ENCODE results near the gene CEP164.

Gene CEP164

GRCh38 chr11:117366248-117366647, 38.6 kb downstream of the CEP164 start:
- no peak for DNase-seq (ENCODE audit: low spot score)

- DNase-seq (ENCODE audit: low spot score) = no peak
Measured at GRCh38 chr11:117366875-117367274, 39.2 kb downstream of the CEP164 start.

- DNase-seq (ENCODE audit: low spot score) = no peak
Measured at GRCh38 chr11:117369534-117369933, 41.9 kb downstream of the CEP164 start.

GRCh38 chr11:117371453-117371852, 43.8 kb downstream of the CEP164 start:
- DNase-seq (ENCODE audit: low spot score) = no peak

GRCh38 chr11:117374316-117375055, 46.8 kb downstream of the CEP164 start:
- no peak for DNase-seq (ENCODE audit: low spot score)

GRCh38 chr11:117375960-117376359, 48.3 kb downstream of the CEP164 start:
- DNase-seq (ENCODE audit: low spot score) = no peak

- no peak for DNase-seq (ENCODE audit: low spot score)
Measured at GRCh38 chr11:117376517-117376916, 48.9 kb downstream of the CEP164 start.

GRCh38 chr11:117378976-117379865, 51.6 kb downstream of the CEP164 start:
- no peak for DNase-seq (ENCODE audit: low spot score)

GRCh38 chr11:117380676-117381075, 53.0 kb downstream of the CEP164 start:
- no peak for DNase-seq (ENCODE audit: low spot score)

GRCh38 chr11:117381481-117382387, 54.1 kb downstream of the CEP164 start:
- no peak for DNase-seq (ENCODE audit: low spot score)

- no peak for DNase-seq (ENCODE audit: low spot score)
Measured at GRCh38 chr11:117382746-117383145, 55.1 kb downstream of the CEP164 start.

- DNase-seq (ENCODE audit: low spot score) = peak; percentile 89
Measured at GRCh38 chr11:117384045-117384444, 56.4 kb downstream of the CEP164 start.

- no peak for DNase-seq (ENCODE audit: low spot score)
Measured at GRCh38 chr11:117385471-117385870, 57.8 kb downstream of the CEP164 start.

- no peak for DNase-seq (ENCODE audit: low spot score)
Measured at GRCh38 chr11:117385906-117386305, 58.3 kb downstream of the CEP164 start.

GRCh38 chr11:117387992-117388755, 60.5 kb downstream of the CEP164 start:
- peak; percentile 83 for DNase-seq (ENCODE audit: low spot score)

GRCh38 chr11:117390743-117391142, 63.1 kb downstream of the CEP164 start:
- DNase-seq (ENCODE audit: low spot score) = no peak

- no peak for DNase-seq (ENCODE audit: low spot score)
Measured at GRCh38 chr11:117391181-117391580, 63.5 kb downstream of the CEP164 start.

- DNase-seq (ENCODE audit: low spot score) = no peak
Measured at GRCh38 chr11:117392001-117392690, 64.5 kb downstream of the CEP164 start.

GRCh38 chr11:117392979-117393378, 65.3 kb downstream of the CEP164 start:
- DNase-seq (ENCODE audit: low spot score) = no peak

GRCh38 chr11:117394221-117394925, 66.7 kb downstream of the CEP164 start:
- no peak for DNase-seq (ENCODE audit: low spot score)
